ENCODE results near the gene FBXO10.
"Not testable (repeated sequence)": the region's sequence is repeated elsewhere in the genome, so short reads cannot be mapped to it uniquely, and the experiment has no call there.

Gene FBXO10

GRCh38 chr9:37509536-37509935 is 66.6 kb downstream of the FBXO10 start:
- DNase-seq, result no peak

DNA sequence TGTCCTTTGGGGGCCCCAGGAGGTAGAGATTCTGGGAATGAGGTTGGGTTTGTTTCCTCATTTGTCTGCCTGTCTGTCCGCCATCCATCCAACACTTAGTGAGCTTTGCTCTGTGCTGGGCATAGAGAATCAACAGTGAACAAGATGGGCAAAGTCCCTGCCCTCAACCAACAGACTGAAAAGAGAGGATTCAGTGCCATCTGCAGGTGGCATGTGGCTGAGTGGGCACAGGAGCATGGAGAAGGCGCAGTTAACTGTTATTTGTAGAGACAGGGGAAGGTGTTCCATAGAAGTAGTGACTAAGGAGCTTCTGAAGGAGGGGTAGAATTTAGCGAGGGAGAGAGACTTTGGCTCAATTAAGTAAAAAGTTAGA is 67.4 kb downstream of the FBXO10 start:
- no peak for DNase-seq

GRCh38 chr9:37508135-37508833 is 67.9 kb downstream of the FBXO10 start:
- no peak for DNase-seq

GRCh38 chr9:37507566-37508134 is 68.5 kb downstream of the FBXO10 start:
- no peak for DNase-seq

DNA sequence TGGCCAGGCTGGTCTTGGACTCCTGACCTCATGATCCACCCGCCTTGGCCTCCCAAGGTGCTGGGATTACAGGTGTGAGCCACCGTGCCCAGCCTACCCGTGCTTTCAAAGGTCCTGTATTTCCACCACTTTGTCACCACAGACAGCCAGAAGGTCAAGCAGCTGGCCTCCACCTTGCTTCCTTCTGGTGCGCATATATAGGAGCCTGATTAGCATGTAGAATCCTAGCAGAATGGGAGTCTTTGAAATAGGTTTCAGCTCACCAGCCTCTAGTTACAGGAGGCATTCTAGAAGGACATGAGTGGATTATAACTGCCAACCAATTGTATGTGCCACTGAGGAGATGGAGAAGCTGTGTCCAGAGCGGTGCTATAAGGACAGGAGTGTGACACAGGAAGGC is 71.6 kb downstream of the FBXO10 start:
- DNase-seq, result no peak

GRCh38 chr9:37503736-37504135 is 72.4 kb downstream of the FBXO10 start:
- no peak for DNase-seq

GRCh38 chr9:37501957-37502596 is 74.1 kb downstream of the FBXO10 start:
- no peak for DNase-seq

DNA sequence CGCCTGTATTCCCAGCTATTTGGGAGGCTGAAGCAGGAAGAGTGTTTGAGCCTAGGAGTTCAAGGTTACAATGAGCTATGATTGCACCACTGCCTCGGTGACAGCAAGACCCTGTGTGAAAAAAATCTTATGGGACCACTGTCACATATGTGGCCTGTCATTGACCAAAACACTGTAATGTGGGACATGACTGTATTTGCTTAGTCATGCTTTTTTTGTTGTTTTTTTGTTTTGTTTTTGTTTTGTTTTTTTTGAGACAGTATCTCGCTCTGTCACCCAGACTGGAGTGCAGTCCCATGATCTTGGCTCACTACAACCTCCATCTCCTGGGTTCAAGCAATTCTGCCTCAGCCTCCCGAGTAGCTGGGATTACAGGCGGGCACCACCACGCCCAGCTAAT is 76.9 kb downstream of the FBXO10 start:
- DNase-seq, result no peak

DNA sequence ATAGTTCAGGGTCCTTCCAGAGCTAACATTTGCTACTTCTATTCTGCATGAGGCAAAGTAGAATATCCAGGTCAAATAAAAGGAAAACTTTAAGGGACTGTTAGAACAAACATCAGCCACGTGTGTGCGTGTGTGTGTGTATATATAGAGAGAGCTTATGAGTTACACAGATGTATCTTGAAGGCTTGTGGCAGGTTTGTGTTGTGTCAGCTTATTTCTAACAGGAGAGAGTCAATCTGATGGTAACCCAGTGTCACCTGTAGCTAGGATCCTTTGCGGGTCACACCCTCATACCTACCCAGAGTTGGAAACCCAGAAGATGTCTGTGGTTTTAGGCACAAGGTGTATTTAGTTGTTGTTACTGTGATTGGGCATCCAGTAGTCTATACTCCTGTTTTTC is 77.7 kb downstream of the FBXO10 start:
- no peak for DNase-seq

GRCh38 chr9:37497320-37497719 is 78.9 kb downstream of the FBXO10 start:
- no peak for DNase-seq

GRCh38 chr9:37496020-37496419 is 80.2 kb downstream of the FBXO10 start:
- DNase-seq, result no peak

DNA sequence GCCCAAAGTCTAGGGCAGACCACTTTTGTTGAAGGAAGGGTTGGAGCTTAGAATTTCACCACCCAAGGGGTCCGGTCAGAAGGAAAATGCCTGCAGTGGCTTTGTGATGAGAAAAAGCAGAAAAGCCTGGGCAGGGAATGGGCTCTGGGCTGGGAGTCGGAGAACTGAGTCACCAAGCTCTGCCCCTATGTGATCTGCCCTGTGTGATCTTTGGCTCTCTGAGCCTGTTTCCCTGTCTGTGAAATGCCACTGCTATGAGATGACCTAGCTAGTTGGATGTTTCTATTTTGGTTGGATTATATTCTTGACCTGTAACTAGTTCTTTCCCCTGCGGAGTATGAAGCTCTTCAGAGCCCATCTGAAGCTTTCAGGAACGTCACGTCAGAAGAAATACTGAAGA is 80.6 kb downstream of the FBXO10 start:
- DNase-seq, result no peak

DNA sequence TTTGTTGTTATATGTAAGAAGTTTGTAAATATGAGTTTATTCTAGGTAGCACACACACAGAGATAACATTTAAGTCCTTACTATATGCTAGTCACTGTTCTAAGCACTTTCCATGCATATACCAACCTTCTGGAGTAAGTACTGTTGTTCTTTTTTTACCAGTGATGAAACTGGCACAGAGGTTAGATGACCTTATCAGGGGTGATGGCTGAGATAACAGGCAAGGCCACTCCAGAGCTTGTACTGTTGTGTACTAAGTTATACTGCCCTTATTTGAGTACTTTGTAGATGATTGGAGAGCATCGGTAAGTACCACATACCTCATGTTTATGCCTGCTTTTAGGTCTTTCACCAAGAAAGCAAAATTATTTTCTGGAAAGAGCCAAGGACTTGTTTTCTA is 84.2 kb downstream of the FBXO10 start:
- DNase-seq, result no peak

- no peak for DNase-seq
Observed at GRCh38 chr9:37486616-37487548, 89.3 kb downstream of the FBXO10 start.

DNA sequence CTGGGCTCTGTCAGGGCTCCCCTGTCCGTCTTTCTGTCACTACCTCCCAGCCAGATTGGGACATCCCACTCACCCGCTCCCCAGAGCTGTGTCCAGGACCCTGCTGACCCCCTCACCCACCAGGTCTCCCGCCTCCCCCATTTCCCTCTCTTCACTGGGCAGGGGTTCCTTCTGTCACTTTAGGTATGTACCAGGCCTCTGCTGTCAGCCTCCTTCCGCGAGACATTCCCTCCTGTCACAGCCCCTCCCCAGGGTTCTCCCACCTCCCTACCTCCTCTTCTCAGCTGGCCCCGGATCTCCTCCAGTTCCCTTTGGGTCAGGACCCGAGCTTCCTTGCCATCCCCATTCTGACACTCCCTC is 89.9 kb downstream of the FBXO10 start:
- DNase-seq, result no peak

DNA sequence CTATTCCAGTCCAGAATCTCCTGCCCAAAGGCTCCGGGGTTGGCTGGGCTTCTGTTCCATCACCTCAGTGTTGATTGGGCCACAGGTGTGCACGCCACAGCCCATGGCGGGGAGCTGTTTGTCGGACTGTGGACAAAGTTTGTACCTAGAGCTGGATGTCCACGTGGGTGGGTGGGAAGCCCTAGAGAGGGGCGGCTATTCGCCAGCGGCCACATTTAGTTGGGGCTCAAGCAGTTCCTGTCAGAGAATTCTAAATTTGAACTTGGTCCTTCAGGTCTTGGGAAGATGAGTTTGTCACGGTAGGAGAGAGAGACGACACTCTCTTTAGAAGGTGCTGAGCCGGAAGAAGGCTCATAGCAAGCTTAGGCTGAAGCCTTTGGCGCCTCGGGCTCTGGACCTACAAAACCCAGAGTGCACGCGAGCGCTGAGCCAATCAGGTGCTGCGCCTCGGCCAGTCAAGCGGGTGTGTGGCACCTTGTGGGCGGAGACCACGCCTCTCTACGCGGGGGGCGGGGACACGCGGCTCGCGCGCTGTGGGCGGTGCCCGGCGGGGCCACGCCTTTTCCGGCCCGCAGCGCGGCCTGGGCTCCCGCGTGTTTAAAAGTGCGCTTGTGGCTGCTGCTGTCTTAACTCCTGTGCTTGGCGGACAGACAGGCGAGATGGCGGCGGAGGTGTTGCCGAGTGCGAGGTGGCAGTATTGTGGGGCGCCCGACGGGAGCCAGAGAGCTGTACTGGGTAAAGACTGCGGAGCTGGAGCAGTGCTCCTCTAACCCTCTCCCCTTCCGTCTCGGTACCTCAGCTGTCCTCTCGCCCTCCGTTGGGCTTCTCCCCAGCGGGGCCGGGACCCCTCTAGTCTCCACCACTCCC is 90.6 kb downstream of the FBXO10 start, which contains the start of gene POLR1E:
Gene POLR1E, plus strand, starts transcription at position 560 of the 867 bp plus-strand sequence. Its CDS starts 100 bp downstream, at position 660.
- DNase-seq, result peak; percentile 97

GRCh38 chr9:37480759-37481158 is 95.4 kb downstream of the FBXO10 start:
- no peak for DNase-seq

DNA sequence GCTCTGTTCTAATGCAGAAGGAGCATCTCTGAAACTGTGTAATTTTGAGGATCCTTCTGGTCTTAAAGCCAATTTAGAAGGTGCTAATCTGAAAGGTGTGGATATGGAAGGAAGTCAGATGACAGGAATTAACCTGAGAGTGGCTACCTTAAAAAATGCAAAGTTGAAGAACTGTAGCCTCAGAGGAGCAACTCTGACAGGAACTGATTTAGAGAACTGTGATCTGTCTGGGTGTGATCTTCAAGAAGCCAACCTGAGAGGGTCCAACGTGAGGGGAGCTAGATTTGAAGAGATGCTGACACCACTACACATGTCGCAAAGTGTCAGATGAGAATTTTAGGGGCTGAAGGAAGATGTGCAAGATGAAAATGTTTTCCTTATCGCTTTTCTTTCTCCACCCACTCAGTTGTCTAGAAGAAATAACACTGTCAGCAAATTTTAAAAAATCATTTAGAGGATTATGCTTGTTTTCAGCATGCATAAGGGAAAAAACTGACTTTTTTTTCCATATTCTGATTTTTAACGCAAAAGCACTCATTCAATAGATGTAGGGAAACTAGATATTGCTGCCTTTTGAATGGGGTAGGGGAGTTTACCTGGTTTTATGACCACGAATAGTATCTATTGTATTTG is 98.1 kb downstream of the FBXO10 start:
- not testable (repeated sequence) for DNase-seq

DNA sequence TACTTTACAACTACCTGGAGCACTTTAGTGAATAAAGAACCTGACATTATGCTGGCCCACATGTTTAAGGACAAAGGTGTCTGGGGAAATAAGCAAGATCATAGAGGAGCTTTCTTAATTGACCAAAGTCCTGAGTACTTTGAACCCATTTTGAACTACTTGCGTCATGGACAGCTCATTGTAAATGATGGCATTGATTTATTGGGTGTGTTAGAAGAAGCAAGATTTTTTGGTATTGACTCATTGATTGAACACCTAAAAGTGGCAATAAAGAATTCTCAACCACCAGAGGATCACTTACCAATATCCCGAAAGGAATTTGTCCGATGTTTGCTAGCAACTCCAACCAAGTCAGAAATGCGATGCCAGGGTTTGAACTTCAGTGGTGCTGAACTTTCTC is 98.7 kb downstream of the FBXO10 start:
- not testable (repeated sequence) for DNase-seq

GRCh38 chr9:37476930-37477329 is 99.2 kb downstream of the FBXO10 start:
- DNase-seq, result no peak

- no peak for DNase-seq
Observed at GRCh38 chr9:37474438-37474837, 101.7 kb downstream of the FBXO10 start.

DNA sequence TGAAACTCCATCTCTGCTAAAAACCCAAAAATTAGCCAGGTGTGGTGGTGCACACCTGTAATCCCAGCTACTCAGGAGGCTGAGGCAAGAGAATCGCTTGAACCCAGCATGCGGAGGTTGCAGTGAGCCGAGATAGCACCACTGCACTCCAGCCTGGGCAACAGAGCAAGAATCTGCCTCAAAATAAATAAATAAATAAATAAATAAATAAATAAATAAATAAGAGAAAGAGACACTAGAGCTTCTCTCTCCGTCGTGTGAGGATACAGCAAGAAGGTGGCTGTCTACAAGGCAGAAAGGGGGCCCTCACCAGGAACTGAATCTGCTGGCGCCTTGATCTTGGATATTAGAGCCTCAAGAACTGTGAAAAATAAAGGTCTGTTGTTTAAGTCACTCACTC is 102.2 kb downstream of the FBXO10 start:
- DNase-seq, result not testable (repeated sequence)

Data from stimulated activated CD4-positive, alpha-beta T cell treated with anti-CD3 and anti-CD28 coated beads, Interleukin-15, amount 100 ng/mL, for 24 hours (primary cell).